Uterus (tissue), 4 donors: ENCODE results near the gene TMCO5A. TPM values are rescaled to one million over a fixed set of nuclear protein-coding genes. Genes with fewer than 3 reads are reported as not detected.

Experiments used
- DNase-seq, 2 donors: peaks; one replicate each; pipeline ENCODE4 v3.0.0-alpha.2; 2019 to 2020
- H3K27ac ChIP-seq, 2 donors: fragments of 200-600 bp; sonication (generic); 1 replicate in 1 of 2; 2 replicates in 1 of 2; pipeline ENCODE4 v1.5.1; 2016 to 2018
- H3K27me3 ChIP-seq, 2 donors: fragments of 200-600 bp; sonication (generic); one replicate each; pipeline ENCODE4 v1.5.1; 2018 to 2019; ENCODE audit warnings: control low read depth in 1 of 2
- H3K36me3 ChIP-seq, 2 donors: fragments of 200-600 bp; sonication (generic); one replicate each; pipeline ENCODE4 v1.5.1; 2019; ENCODE audit warnings: control low read depth in 1 of 2
- H3K4me1 ChIP-seq, 2 donors: fragments of 200-600 bp; sonication (generic); one replicate each; pipeline ENCODE4 v1.5.1; 2018 to 2019; ENCODE audit warnings: control low read depth in 1 of 2
- H3K4me3 ChIP-seq, 2 donors: fragments of 200-600 bp; sonication (generic); 1 replicate in 1 of 2; 2 replicates in 1 of 2; pipeline ENCODE4 v1.5.1; 2018 to 2019; ENCODE audit warnings: mild to moderate bottlenecking in 1 of 2
- H3K9me3 ChIP-seq, 2 donors: fragments of 200-600 bp; sonication (generic); one replicate each; pipeline ENCODE4 v1.5.1; 2019; ENCODE audit warnings: control low read depth in 1 of 2
- POLR2A ChIP-seq, 2 donors: fragments of 450-650 bp; IDR thresholded peaks; one replicate each; pipeline ENCODE4 v1.6.1; 2016; ENCODE audit warnings: antibody characterized with exemption in 2 of 2, mild to moderate bottlenecking in 1 of 2, moderate library complexity in 1 of 2
- intact Hi-C: fragments of 100-400 bp; cut with DNase I; formaldehyde crosslinking; loops from one replicate; pipeline ENCODE4 v1.15.1; 2023; ENCODE audit warnings: low total_unique reads
- total RNA-seq, 4 donors: library from RNA; depleted of rRNA in 3 of 4; stranded (reverse); fragments of >200 nt in 3 of 4; gene quantifications; one replicate each; pipeline versions ENCODE4 v1.1.0 to v1.2.4, GENCODE V29; 2014 to 2023
- TF ChIP-seq, protein P1 (sequence below), 4 experiments: fragments of 200-600 bp in 2 of 4; fragments of 450-650 bp in 2 of 4; sonication (generic) in 2 of 4; IDR thresholded peaks; one replicate each; pipeline ENCODE4 v1.5.1; 2016 to 2019; ENCODE audit warnings: antibody characterized with exemption in 4 of 4, mild to moderate bottlenecking in 2 of 4, moderate library complexity in 1 of 4
- donor health status: DM: yes; HTN: yes; CAD: no.

The TMCO5A gene
- total RNA-seq, 4 donors from 2014 or later = not detected

DNA sequence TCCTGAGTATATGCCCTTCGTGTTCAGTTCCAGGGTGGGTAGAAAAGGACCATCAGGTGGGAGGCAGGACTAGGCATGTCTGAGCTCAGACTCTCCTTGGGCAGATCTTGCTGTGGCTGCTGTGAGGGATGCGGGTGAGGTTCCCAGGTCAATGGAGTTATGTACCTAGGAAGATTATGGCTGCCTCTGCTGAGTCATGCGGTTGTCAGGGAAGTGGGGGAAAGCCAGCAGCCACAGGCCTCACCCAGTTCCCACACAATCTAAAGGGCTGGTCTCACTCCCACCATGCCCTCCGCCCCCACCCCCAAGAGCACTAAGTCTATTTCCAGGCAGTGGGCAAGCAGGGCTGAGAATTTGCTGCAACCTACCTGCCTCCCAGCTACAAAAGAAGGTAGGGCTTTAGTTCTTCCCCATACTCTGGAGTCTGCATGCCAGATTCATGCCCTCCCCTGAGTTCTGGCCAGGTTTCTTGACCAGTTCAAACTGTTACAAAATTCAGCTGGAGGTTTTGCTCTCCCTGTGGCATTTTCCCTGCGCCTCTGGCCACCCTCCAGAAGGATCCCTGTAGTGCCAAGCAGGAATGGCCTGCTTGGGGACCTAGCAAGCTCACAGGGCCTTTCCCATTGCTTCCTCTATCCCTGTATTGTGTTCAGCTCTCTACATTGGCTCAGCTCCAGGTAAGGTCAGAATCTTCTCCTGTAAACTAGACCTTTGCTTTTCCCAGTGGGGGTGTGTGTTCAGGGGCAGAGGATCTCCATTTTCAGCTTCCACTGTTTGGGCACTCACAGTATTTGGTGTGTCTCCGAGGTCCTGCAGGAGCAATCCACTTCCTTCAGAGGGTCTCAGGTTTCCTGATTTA, 12.7 kb upstream of the TMCO5A start:
- no peak for DNase-seq
- Histone ChIP-seq H3K4me1 (no peaks in the 10 kb centered on the region), H3K27me3 (no peaks in the 10 kb centered on the region), H3K4me3 (no peak overlapping the region), H3K9me3 (no peaks in the 10 kb centered on the region), H3K36me3 (no peaks in the 10 kb centered on the region), H3K27ac (no peak overlapping the region)
- TF ChIP-seq, protein P1, sequence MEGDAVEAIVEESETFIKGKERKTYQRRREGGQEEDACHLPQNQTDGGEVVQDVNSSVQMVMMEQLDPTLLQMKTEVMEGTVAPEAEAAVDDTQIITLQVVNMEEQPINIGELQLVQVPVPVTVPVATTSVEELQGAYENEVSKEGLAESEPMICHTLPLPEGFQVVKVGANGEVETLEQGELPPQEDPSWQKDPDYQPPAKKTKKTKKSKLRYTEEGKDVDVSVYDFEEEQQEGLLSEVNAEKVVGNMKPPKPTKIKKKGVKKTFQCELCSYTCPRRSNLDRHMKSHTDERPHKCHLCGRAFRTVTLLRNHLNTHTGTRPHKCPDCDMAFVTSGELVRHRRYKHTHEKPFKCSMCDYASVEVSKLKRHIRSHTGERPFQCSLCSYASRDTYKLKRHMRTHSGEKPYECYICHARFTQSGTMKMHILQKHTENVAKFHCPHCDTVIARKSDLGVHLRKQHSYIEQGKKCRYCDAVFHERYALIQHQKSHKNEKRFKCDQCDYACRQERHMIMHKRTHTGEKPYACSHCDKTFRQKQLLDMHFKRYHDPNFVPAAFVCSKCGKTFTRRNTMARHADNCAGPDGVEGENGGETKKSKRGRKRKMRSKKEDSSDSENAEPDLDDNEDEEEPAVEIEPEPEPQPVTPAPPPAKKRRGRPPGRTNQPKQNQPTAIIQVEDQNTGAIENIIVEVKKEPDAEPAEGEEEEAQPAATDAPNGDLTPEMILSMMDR (IDR thresholded peaks at IDR 0.05) = no peak
- TF ChIP-seq POLR2A (IDR thresholded peaks at IDR 0.05) = no peak
- intact Hi-C loops = no loop called here

DNA sequence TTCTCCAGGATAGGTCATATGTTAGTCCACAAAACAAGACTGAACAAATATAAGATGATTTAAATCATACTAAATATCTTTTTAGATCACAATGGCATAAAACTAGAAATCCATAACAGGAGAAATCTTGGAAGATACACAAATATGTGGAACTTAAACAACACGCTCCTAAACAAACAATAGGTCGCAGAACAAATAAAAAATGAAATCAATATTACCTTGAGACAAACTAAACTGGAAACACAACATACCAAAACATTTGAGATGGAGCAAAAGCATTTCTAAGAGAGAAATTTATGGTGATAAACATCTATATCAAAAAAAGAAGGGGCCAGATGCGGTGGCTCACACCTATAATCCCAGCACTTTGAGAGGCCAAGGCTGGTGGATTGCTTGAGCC, 8.3 kb upstream of the TMCO5A start:
- TF ChIP-seq POLR2A (IDR thresholded peaks at IDR 0.05) = no peak
- TF ChIP-seq, protein P1 (IDR thresholded peaks at IDR 0.05) = no peak
- intact Hi-C loops = no loop called here
- no peak for DNase-seq
- Histone ChIP-seq H3K4me1 (no peaks in the 10 kb centered on the region), H3K27ac (no peak overlapping the region), H3K9me3 (no peaks in the 10 kb centered on the region), H3K27me3 (no peaks in the 10 kb centered on the region), H3K4me3 (no peak overlapping the region), H3K36me3 (no peaks in the 10 kb centered on the region)

DNA sequence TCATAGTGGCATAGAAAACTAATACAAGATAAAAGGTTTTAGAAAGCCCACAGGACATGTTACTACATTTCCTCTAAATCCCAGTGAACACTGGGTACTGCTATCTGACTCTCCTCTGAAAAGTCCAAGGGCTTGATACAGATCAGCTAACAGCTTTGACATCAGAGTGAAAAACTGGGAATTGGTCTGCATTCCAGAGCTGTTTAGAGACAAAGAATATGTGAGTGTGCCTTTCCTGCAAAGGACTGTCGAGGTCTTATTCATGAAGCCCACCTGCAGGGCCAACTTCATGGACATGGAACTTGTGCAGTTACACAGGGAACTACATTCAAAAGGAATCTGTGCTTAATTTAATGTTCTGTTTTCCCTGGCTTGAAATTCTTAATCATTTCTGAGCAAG, 5.2 kb upstream of the TMCO5A start:
- TF ChIP-seq, protein P1 (IDR thresholded peaks at IDR 0.05) = no peak
- TF ChIP-seq POLR2A (IDR thresholded peaks at IDR 0.05) = no peak
- Histone ChIP-seq H3K36me3 (no peaks in the 10 kb centered on the region), H3K9me3 (no peaks in the 10 kb centered on the region), H3K27ac (no peak overlapping the region), H3K4me3 (no peak overlapping the region), H3K4me1 (no peaks in the 10 kb centered on the region), H3K27me3 (no peaks in the 10 kb centered on the region)
- DNase-seq = no peak
- intact Hi-C loops = no loop called here

DNA sequence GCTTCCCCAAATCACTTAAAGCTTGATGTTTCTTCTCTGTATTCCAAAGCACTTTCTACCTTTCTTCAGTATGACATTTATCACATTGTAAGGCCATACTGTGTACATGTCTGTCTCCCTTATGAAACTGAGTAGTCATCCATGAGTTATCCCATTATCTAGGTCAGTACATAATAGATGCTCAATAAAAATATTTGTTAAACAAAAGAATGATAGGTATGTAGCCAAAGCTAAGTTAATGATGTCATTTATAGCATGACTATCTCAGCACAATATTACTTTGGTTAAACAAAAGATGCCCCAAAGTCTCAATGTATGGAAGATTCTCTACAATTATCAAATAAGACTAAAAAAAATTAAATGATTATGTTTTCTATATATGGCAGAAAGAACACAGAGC, 3.1 kb upstream of the TMCO5A start:
- no peak for DNase-seq
- Histone ChIP-seq H3K9me3 (no peaks in the 10 kb centered on the region), H3K4me3 (no peak overlapping the region), H3K27me3 (no peaks in the 10 kb centered on the region), H3K36me3 (no peaks in the 10 kb centered on the region), H3K27ac (no peak overlapping the region), H3K4me1 (no peaks in the 10 kb centered on the region)
- TF ChIP-seq, protein P1 (IDR thresholded peaks at IDR 0.05) = no peak
- no peak for TF ChIP-seq POLR2A (IDR thresholded peaks at IDR 0.05)
- intact Hi-C loops = no loop called here

DNA sequence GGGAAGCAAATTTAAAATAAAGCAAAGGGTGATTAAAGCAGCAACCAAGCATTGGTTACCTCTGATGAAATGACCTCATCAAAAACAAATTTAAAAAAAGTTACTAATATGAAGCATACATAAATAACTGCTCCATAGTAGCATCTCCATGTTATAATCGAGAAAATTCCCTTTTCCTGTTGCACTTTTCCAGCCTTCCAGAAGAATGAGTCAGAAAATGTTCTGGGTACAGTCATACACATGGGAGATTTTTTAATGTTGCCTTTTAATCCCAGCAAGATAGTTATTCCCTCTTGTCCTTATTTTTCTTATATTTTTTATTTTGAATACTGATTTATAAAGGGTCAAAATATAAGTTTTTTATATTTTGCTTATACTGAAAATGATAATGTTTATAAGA, 2.6 kb upstream of the TMCO5A start:
- intact Hi-C loops = no loop called here
- H3K4me1 ChIP-seq = no peaks in the 10 kb centered on the region
- H3K36me3 ChIP-seq = no peaks in the 10 kb centered on the region
- no peaks in the 10 kb centered on the region for H3K9me3 ChIP-seq
- H3K4me3 ChIP-seq = no peak overlapping the region
- no peak for DNase-seq
- no peak for TF ChIP-seq POLR2A (IDR thresholded peaks at IDR 0.05)
- TF ChIP-seq, protein P1 (IDR thresholded peaks at IDR 0.05) = no peak
- no peaks in the 10 kb centered on the region for H3K27me3 ChIP-seq
- no peak overlapping the region for H3K27ac ChIP-seq
